Activated CD4-positive, alpha-beta T cell treated with anti-CD3 and anti-CD28 coated beads for 36 hours (primary cell): ENCODE measurements around the gene CACNA1D. TPM values are rescaled to one million over a fixed set of nuclear protein-coding genes. Genes with fewer than 3 reads are reported as not detected.

Source experiments
- ATAC-seq: fragments of 200-7000 bp; cut with Tn5 transposase; one replicate; pipeline ENCODE4 v1.10.0; 2021; ENCODE audit warnings: mild to moderate bottlenecking, moderate library complexity
- CTCF ChIA-PET: fragments of 350-600 bp; sonication (Branson Sonifier 250); formaldehyde crosslinking; loops from one replicate; lab custom pipeline; 2021; ENCODE audit warnings: antibody characterized with exemption; lab: Charles Lee
- POLR2A ChIA-PET: fragments of 350-600 bp; sonication (Branson Sonifier 250); formaldehyde crosslinking; loops from one replicate; lab custom pipeline; 2021; ENCODE audit warnings: antibody characterized with exemption, inconsistent platforms; lab: Charles Lee
- DNase-seq: peaks from one replicate; pipeline ENCODE4 v3.0.0-alpha.2; 2020
- H3K27ac Mint-ChIP-seq: one replicate; pipeline ENCODE4 v1.8.0; 2021; ENCODE audit warnings: mixed read lengths
- H3K27me3 Mint-ChIP-seq: one replicate; pipeline ENCODE4 v1.8.0; 2021; ENCODE audit warnings: mixed read lengths
- H3K36me3 Mint-ChIP-seq: one replicate; pipeline ENCODE4 v1.8.0; 2021; ENCODE audit warnings: low read depth, mixed read lengths
- H3K4me1 Mint-ChIP-seq: one replicate; pipeline ENCODE4 v1.8.0; 2021; ENCODE audit warnings: mixed read lengths
- H3K4me3 Mint-ChIP-seq: one replicate; pipeline ENCODE4 v1.8.0; 2021; ENCODE audit warnings: mild to moderate bottlenecking, moderate library complexity, mixed read lengths
- H3K9me3 Mint-ChIP-seq: one replicate; pipeline ENCODE4 v1.8.0; 2021; ENCODE audit warnings: low read depth, mixed read lengths
- intact Hi-C, 2 experiments: fragments of 100-400 bp; cut with DNase I in 1 of 2; cut with micrococcal nuclease in 1 of 2; formaldehyde crosslinking; loops; one replicate each; pipeline versions ENCODE4 v1.14.2 to v1.15.1; 2022 to 2024; cut with DNase I, micrococcal nuclease
- total RNA-seq, 2 experiments: library from RNA; stranded (reverse); gene quantifications; one replicate each; pipeline ENCODE4 v1.2.3, GENCODE V29; 2021

CACNA1D gene
- total RNA-seq, 2 experiments from 2014 or later = 0.21 to 0.33 TPM

DNA sequence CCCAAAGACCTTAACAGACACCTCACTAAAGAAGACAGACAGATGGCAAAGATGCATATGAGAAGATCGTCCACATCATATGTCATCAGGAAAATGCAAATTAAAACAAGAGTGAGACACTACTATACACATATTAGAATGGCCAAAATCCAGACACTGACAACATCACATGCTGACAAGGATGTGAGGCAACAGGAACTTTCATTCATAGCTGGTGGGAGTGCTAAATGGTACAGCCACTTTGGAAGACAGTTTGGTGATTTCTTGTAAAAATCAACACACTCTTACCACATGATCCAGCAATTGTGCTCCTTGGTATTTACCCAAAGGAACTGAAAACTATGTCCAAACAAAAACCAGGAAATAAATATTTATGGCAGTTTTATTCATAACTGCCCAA is 334.2 kb downstream of the CACNA1D start:
- DNase-seq (no peak), ATAC-seq (no peak)
- no peak overlapping the region for H3K4me3 Mint-ChIP-seq
- H3K4me1 Mint-ChIP-seq = no peaks in the 10 kb centered on the region
- no peaks in the 10 kb centered on the region for H3K9me3 Mint-ChIP-seq
- no peaks in the 10 kb centered on the region for H3K27me3 Mint-ChIP-seq
- POLR2A ChIA-PET = no interaction called here
- intact Hi-C loops = no loop called here
- CTCF ChIA-PET = no interaction called here
- no peaks in the 10 kb centered on the region for H3K36me3 Mint-ChIP-seq
- no peak overlapping the region for H3K27ac Mint-ChIP-seq

DNA sequence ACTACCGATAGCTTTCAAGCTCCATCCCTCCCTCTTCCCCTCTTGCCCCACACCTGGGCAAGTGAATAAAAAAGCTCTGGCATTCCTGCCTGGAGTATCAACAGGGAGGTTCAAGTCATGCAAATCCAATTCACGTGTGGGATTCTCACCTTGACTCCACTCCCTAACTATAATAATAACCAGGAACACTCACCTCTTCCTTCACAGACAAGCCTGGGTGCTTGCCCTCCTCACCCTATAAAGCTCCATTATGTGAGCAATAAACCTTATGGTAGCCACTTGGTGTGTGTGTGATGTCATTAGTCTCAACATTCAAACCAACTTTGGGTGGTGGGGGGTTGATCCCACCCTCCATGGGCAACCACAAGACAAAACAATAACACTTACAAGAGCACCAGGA is 335.2 kb downstream of the CACNA1D start:
- ChIA-PET CTCF (no interaction called here), POLR2A (no interaction called here)
- intact Hi-C loops = no loop called here
- Mint-ChIP-seq H3K27ac (no peak overlapping the region), H3K4me3 (no peak overlapping the region), H3K9me3 (no peaks in the 10 kb centered on the region), H3K4me1 (no peaks in the 10 kb centered on the region), H3K36me3 (no peaks in the 10 kb centered on the region), H3K27me3 (no peaks in the 10 kb centered on the region)
- DNase-seq (no peak), ATAC-seq (no peak)

DNA sequence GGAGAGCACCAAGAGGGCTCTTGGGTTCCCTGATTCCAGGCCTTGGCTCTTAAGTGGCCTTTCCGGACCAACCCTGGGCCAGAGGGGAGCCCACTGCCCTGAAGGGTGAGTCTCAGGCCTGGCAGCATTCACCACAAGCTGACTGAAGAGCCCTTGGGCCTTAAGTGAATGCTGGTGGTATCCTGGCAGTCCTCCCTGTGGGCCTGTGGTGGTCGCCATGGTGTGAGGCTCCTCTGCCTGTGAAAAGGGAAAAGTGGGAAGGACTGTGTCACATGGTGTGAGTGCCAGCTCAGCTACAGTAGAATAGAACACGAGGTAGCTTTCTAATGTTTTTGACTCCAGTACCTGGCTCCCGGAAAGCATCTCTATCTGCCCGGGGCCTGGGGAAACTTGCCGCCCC is 336.5 kb downstream of the CACNA1D start:
- Mint-ChIP-seq H3K27ac (no peak overlapping the region), H3K4me1 (no peaks in the 10 kb centered on the region), H3K9me3 (no peaks in the 10 kb centered on the region), H3K36me3 (no peaks in the 10 kb centered on the region), H3K4me3 (no peak overlapping the region), H3K27me3 (no peaks in the 10 kb centered on the region)
- POLR2A ChIA-PET = no interaction called here
- CTCF ChIA-PET = no interaction called here
- DNase-seq = no peak
- no peak for ATAC-seq
- intact Hi-C loops = no loop called here

DNA sequence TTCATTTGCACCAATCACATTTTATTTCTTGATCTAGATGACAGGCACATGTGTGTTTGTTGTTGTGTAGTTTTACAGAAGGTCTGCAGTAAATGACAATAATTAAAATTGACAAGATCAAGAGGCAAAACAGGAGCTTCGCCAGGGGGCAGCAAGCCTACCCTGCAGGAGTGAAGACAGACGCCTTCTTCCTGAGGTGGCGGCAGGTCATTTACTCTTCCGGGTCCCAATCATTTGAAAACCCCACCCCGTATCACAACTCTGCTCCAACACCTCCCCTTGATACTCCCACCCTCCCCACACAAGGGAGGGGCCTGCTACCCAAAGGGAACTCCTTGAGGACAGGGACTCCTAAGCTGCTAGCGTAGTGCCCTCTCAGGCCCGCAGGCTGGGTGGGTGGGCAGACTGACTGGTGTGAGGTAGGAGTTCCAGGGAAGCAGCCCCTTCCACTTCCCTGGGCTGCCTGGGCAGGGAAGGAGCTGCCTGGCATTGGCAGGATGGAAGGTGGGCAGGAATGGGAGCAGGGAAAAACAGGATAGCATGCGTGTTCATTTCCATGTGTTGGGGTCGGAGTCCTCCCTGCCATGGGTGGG is 338.7 kb downstream of the CACNA1D start:
- Mint-ChIP-seq H3K4me3 (no peak overlapping the region), H3K9me3 (no peaks in the 10 kb centered on the region), H3K36me3 (no peaks in the 10 kb centered on the region), H3K27me3 (no peaks in the 10 kb centered on the region), H3K27ac (no peak overlapping the region), H3K4me1 (no peaks in the 10 kb centered on the region)
- ChIA-PET POLR2A (no interaction called here), CTCF (no interaction called here)
- DNase-seq = no peak
- no peak for ATAC-seq
- intact Hi-C loops = no loop called here

DNA sequence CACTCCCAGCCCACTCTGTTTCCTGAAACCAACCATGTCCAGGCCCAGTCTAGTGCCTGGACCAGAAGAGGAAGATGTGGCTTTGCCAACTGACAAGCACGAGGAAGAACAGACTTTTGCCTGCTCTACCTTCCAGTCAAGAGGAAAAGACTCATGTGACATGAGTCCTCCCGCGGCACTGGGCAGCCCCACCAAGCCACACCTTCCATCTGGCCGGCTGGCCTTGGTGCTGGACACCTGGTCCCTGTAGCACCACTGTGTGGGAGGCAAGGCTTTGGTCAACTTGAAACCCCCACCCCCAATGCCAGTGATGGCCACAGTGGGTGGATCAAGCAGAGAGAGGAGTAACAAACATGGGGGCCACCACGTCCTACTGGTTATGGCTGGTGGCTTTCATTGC is 339.3 kb downstream of the CACNA1D start:
- no peaks in the 10 kb centered on the region for H3K9me3 Mint-ChIP-seq
- no peaks in the 10 kb centered on the region for H3K27me3 Mint-ChIP-seq
- no peaks in the 10 kb centered on the region for H3K36me3 Mint-ChIP-seq
- POLR2A ChIA-PET = no interaction called here
- no peak overlapping the region for H3K4me3 Mint-ChIP-seq
- CTCF ChIA-PET = no interaction called here
- no peak for ATAC-seq
- no peak overlapping the region for H3K27ac Mint-ChIP-seq
- DNase-seq = no peak
- intact Hi-C loops = no loop called here
- H3K4me1 Mint-ChIP-seq = no peaks in the 10 kb centered on the region

DNA sequence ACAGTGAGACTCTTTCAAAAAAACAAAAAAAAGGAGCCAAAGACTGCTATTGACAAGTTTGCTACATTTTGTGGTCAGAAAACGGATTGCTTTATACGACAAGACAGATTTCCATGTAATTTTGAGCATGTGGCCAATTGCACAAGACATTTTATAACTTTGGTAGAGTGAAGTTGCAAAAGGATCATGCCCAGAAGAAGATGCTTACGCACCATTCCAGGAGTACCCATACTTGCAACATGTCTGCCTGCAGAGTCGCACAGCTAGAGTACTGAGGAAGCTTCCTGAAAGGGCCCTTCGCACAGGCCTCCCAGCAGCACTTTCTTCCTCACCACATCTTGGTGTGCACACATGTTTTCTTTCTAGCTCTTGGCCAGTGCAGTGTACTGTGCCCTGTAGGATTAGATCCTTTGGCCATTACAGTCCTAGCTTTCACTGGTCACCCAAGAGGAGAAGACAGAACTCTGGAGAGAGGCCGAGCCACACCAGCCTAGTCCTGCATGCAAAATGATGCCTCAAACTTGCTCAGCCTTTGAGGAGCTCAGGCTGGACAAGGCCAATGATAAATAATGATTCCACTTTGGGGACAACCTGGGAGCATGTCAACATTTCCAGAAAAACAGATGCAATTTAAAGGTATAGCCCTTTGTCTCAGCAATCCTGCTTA is 340.2 kb downstream of the CACNA1D start:
- POLR2A ChIA-PET = no interaction called here
- Mint-ChIP-seq H3K27ac (no peak overlapping the region), H3K9me3 (no peaks in the 10 kb centered on the region), H3K4me1 (no peaks in the 10 kb centered on the region), H3K4me3 (no peak overlapping the region), H3K27me3 (peaks cover 2% of the 10 kb centered on the region), H3K36me3 (no peaks in the 10 kb centered on the region)
- CTCF ChIA-PET = no interaction called here
- DNase-seq (no peak), ATAC-seq (no peak)
- intact Hi-C loops = no loop called here

DNA sequence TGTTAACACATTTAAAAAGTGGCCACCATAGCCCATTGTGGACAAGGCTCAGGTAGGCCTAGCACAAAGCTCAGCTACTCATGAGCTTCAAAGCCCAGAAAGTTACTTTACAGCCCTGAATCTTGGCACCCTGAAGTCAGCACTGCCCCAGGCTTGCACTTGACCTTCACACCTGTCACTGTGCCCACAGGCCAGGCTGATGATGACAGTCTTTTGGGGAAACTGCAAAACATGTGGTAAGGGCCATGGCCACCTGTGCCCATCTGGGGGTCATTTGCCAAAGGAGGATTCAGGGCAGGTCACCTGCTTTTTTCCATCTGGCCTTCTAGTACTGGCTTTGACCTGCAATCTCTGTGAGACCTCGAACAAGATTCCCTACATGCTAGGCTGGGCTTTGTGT is 340.8 kb downstream of the CACNA1D start:
- H3K27me3 Mint-ChIP-seq = peaks cover 2% of the 10 kb centered on the region
- intact Hi-C loops = no loop called here
- no peak overlapping the region for H3K27ac Mint-ChIP-seq
- ATAC-seq (no peak), DNase-seq (no peak)
- no peak overlapping the region for H3K4me3 Mint-ChIP-seq
- POLR2A ChIA-PET = no interaction called here
- H3K4me1 Mint-ChIP-seq = no peaks in the 10 kb centered on the region
- no peaks in the 10 kb centered on the region for H3K36me3 Mint-ChIP-seq
- CTCF ChIA-PET = interaction anchor here (0.6 kb wide), 1 partner anchor 589 kb away, joined by 3 read pairs; no protein-coding TSS in a partner anchor
- H3K9me3 Mint-ChIP-seq = no peaks in the 10 kb centered on the region

DNA sequence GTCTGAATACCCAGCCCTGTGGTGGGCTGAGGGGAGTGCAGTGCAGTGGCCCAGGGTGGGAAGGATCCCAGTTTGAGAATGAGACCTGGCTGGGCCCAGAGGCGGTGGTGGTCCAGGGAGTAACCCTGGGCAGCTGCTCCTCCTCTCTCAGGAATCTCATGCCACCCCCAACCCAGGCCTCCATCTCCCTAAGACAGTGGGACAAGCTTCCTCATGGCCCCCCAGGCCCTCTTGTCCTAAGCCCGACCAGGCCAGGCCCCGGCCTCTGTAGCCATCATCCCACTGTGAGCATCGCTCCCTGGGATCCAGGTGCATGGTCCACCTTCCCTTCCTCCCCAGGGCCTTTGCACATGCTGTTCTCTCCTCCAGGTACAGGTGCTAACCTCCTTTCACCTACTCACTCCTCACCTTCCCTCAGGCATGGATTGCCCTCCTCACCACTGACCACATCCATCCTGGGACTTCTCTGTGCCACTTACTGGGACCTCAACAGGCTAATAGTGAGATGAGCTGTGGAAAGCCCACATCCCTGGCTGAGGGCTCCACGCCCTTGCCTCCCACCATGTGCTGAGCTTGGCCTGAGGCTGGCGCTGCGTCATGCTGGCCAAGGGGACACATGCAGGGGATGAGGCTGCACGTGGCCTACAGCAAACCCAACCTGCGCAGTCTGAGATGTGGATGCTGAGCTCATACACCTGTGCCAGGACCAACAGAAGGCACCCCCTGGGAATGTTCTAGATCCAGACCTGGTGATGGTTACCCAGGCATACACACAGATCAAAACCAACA is 341.9 kb downstream of the CACNA1D start:
- H3K36me3 Mint-ChIP-seq = no peaks in the 10 kb centered on the region
- no peak overlapping the region for H3K4me3 Mint-ChIP-seq
- ChIA-PET POLR2A (interaction anchor here (0.6 kb wide), 1 partner anchor 59 kb away, joined by 4 read pairs; no protein-coding TSS in a partner anchor), CTCF (interaction anchor here (0.6 kb wide), 1 partner anchor 588 kb away, joined by 3 read pairs; no protein-coding TSS in a partner anchor)
- peaks cover 2% of the 10 kb centered on the region for H3K27me3 Mint-ChIP-seq
- intact Hi-C loops = no loop called here
- no peak overlapping the region for H3K27ac Mint-ChIP-seq
- DNase-seq (no peak), ATAC-seq (no peak)
- H3K9me3 Mint-ChIP-seq = no peaks in the 10 kb centered on the region
- no peaks in the 10 kb centered on the region for H3K4me1 Mint-ChIP-seq

DNA sequence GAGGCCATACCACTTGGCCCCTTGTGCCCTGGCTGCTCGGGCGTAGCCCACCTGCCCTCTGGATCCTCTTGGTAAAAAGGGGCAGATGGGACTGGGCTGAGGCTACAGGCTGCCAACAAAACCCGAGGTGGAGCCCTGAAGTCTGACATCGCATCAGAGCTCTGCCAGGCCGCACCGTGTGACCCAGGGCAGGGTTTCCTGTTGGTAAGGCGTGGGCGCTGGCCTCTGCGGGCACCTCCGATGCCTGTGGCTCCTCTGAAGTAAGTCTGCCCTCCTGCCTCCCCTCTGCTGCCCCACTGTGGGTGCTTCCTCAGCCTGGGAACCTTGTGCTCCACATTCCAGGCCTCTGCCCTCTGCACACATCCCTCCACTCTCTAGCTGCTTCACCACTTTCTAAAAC is 342.9 kb downstream of the CACNA1D start:
- H3K4me1 Mint-ChIP-seq = no peaks in the 10 kb centered on the region
- H3K36me3 Mint-ChIP-seq = no peaks in the 10 kb centered on the region
- ChIA-PET CTCF (no interaction called here), POLR2A (no interaction called here)
- H3K27me3 Mint-ChIP-seq = peaks cover 3% of the 10 kb centered on the region
- ATAC-seq (peak; percentile 30), DNase-seq (peak; percentile 22)
- H3K4me3 Mint-ChIP-seq = no peak overlapping the region
- no peaks in the 10 kb centered on the region for H3K9me3 Mint-ChIP-seq
- no peak overlapping the region for H3K27ac Mint-ChIP-seq
- intact Hi-C loops = no loop called here

DNA sequence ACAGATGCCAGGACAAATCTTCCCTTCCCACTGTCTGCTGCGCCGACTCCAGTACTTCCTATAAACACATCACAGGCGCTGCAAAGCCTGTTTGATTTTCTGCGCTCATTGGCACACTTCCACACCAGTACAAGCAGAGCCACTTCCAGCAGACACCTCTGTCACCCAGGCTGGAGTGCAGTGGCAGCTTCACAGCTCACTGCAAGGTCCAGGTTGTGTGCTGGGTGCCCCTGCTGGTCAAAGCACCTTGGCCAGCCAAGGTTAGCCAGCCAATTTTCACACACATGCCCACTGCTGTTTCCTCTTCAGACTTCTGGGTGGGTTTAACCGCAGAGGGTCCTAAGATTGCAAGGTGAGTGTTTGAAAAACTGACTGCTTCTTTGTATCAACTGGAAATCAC is 346.9 kb downstream of the CACNA1D start:
- no peak overlapping the region for H3K27ac Mint-ChIP-seq
- H3K36me3 Mint-ChIP-seq = no peaks in the 10 kb centered on the region
- H3K9me3 Mint-ChIP-seq = no peaks in the 10 kb centered on the region
- ChIA-PET POLR2A (no interaction called here), CTCF (no interaction called here)
- peaks cover 28% of the 10 kb centered on the region for H3K27me3 Mint-ChIP-seq
- DNase-seq (no peak), ATAC-seq (no peak)
- intact Hi-C loops = no loop called here
- H3K4me3 Mint-ChIP-seq = no peak overlapping the region
- H3K4me1 Mint-ChIP-seq = no peaks in the 10 kb centered on the region

DNA sequence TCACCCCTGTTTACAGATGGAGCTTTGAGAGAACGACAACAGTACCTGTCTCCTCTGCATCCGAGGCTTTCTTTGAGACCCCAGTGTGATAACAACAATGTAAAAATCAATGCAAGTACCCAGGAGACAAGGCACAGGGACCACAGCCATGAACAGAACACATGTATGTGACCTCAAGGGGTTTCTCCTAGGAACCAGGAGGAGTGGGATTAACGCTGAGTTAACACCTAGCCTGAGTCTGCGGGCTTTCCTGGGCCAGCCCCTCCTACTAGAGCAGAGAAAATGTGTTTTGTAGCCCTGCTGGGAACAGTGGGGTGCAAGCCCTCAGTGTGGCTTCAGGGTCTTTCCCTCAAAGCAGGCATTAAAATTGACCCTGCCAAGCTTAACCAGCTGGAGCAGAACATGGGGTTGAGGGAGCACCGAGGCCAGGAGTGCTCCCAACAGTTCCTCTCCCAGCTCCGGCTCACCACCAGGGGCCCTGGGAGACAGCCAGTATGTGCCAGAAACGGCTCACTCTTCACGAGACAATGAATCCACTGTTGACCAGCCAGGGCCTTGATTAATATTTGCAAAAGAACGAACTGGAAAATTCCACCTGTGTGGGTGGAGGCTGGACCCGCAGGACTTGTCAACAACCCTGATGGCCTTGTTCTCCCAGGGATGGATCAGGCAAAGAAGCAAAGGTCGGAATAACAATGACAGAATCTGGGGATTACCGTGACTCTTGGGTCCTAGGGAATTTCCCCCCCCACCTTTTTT is 348.2 kb downstream of the CACNA1D start:
- ATAC-seq (no peak), DNase-seq (no peak)
- CTCF ChIA-PET = interaction anchor here (0.7 kb wide), 1 partner anchor 616 kb away, joined by 5 read pairs; no protein-coding TSS in a partner anchor
- peaks cover 36% of the 10 kb centered on the region for H3K27me3 Mint-ChIP-seq
- no peaks in the 10 kb centered on the region for H3K36me3 Mint-ChIP-seq
- POLR2A ChIA-PET = no interaction called here
- no peaks in the 10 kb centered on the region for H3K9me3 Mint-ChIP-seq
- no peak overlapping the region for H3K27ac Mint-ChIP-seq
- H3K4me3 Mint-ChIP-seq = no peak overlapping the region
- intact Hi-C loops = no loop called here
- no peaks in the 10 kb centered on the region for H3K4me1 Mint-ChIP-seq
